Esophagus mucosa (tissue), 1 donor: ENCODE measurements around the gene NEBL. TPM values are rescaled to one million over a fixed set of nuclear protein-coding genes. Genes with fewer than 3 reads are reported as not detected.

Experiments used
- ATAC-seq: fragments of 200-7000 bp; cut with Tn5 transposase; one replicate; pipeline ENCODE4 v1.9.1; 2020
- total RNA-seq: library from RNA; stranded (reverse); gene quantifications from one replicate; pipeline ENCODE4 v1.2.4, GENCODE V29; 2023
- donor health status: DM: yes; HTN: yes; CAD: no.

Gene NEBL
- total RNA-seq, 1 donor from 2014 or later: 30.1 TPM

GRCh38 chr10:20863008-20863407, 34.1 kb downstream of the NEBL start:
- no peak for ATAC-seq

DNA sequence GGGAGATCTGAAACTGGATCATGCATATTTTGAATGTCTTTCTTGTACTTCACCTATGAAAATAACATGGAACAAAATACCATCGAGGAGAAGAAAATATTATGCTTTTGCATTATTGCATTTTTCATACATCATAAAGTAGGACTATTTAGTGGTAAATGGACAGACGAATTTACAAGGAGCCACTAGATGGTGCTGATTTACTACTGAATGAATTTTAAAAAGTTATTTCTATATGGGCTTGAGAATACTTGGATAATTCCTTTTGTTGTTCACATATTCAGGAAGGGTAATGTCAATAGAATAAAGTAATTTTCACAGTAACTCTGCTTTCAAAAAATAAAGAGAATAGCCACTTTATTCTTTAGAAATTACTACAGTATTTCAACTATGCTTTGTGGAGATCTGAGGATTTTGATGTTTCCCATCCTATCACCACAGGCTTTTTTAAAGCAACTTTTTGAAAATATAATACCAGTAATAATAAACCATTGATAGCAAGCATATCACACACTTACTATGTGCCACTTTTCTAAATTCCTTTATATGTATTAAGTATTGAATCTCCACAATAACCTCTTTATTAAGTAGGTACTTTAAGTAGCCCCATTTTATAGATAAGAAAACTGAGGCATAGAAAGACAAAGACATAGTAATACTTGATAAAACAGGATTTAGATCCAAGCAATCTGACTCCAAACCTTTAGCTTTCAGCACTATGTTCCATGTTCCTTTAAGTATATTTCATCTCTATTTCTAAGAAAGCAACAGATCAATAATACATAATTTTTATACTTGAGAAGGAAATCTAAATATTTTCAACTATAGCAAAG, 38.6 kb downstream of the NEBL start:
- ATAC-seq: peak; percentile 42

DNA sequence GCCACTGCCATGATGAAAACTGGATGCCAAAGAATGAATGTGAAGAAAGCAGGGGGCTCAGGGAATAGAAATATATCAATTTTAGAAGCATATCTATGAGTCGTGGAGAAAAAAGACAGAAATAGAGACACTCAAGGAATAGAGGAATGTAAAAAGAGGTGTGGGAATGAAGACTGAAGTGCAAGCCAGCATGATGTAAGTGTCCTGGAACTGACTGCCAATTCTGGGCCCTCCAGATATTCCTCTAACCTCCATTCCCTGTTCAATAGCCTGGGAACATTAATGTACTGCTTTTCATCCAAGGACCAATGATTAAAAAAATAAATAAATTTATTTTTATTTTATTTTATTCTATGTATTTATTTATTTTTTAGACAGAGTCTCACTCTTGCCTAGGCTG, 40.6 kb downstream of the NEBL start:
- ATAC-seq: no peak

- no peak for ATAC-seq
Measured at GRCh38 chr10:20855398-20856038, 41.6 kb downstream of the NEBL start.

GRCh38 chr10:20853276-20853675, 43.8 kb downstream of the NEBL start:
- ATAC-seq: no peak

DNA sequence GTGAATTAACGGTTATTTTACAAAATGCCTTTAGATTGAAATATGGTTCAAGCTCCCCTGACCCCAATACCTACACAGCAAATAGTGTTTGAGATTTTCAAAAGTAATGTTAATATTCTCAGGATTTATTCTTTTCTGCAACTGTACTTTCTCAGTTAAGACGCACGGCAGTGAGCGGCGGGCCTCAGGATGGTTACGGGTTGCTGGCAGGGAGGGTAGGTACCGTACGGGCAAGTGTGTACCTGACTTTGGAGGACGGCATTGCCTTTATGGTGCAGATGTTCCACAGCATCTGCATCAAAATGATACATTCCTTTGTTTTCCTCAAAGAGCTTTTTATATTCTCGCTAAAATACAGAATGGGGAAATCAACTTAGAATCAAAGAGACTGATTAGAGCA, 44.8 kb downstream of the NEBL start:
- ATAC-seq: no peak

- no peak for ATAC-seq
Measured at GRCh38 chr10:20847512-20847911, 49.6 kb downstream of the NEBL start.

- no peak for ATAC-seq
Measured at GRCh38 chr10:20846263-20846662, 50.8 kb downstream of the NEBL start.

GRCh38 chr10:20841419-20841818, 55.7 kb downstream of the NEBL start:
- no peak for ATAC-seq

- no peak for ATAC-seq
Measured at GRCh38 chr10:20839910-20840309, 57.2 kb downstream of the NEBL start.

- no peak for ATAC-seq
Measured at GRCh38 chr10:20839141-20839540, 58.0 kb downstream of the NEBL start.

DNA sequence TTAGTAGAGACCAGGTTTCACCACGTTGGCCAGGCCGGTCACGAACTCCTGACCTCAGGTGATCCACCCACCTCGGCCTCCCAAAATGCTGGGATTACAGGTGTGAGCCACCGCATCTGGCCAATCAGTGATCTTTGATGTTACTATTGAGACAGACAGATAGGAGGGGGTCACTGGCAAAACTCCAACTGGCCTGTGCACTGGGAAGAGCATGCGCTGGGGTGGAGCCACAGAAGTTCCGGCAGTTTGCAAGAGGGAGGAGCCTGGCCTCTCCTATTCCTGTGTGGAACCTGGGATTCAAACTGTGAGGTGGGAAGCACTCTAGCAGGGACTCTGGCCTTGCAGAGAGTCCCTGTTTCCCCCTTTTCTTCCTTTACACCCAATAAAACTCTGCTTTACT, 60.7 kb downstream of the NEBL start:
- ATAC-seq: no peak

DNA sequence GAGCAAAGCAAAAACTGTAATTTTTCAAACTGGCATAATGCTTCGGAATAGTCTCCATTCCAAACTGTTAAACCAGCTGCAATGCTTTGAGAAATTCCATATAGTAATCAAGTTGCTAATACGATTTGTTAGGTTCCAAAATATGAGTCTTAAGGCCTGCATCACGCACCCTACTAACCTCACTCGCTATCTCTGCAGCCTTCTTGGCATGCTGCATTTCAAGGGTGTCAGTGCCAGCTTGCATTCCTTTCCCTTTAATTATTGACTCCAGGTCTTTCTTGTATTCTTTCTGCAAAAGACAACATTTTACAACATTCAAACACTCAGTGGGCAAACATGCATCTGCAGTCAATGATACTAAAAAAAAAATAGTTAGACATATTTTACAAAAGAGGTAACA, 61.8 kb downstream of the NEBL start:
- ATAC-seq: no peak

DNA sequence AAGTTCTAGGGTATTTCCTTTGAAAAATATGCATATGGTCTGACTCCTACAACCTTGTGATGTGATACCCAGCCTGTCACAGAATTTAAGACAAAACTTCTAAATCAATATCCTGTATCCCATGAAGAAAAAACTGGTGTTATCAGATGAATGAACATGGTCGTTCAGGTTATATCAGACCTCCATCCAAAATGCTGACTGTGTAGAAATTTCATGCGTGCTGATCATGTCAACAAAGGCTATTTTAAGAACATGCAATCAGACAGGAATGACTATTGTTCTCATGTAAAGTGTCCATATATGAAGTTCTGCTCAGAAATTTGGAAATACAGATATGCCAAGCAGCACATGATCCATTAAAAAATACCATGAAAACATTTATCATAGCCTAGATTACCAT, 62.3 kb downstream of the NEBL start:
- no peak for ATAC-seq

GRCh38 chr10:20822825-20823224, 74.3 kb downstream of the NEBL start:
- no peak for ATAC-seq

DNA sequence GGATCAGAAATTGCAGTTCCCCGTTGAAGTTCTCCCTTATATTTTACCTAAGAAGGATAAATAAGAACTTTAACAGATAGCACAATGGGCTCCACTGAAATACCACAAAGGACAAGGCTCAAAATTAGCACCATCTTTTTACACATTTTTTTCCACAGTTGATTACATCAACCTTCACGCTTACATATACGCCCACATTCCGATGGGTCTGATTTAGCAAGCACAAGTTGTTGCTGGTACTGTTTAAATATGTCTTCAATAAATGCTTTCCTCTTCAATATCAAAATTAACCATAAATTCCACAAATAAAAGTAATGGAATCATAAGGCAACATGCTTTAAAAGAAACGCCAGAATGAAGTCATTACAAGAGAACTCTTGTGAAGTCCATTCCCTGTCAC, 79.5 kb downstream of the NEBL start:
- ATAC-seq: no peak

- ATAC-seq: no peak
Measured at GRCh38 chr10:20817116-20817515, 80.0 kb downstream of the NEBL start.

DNA sequence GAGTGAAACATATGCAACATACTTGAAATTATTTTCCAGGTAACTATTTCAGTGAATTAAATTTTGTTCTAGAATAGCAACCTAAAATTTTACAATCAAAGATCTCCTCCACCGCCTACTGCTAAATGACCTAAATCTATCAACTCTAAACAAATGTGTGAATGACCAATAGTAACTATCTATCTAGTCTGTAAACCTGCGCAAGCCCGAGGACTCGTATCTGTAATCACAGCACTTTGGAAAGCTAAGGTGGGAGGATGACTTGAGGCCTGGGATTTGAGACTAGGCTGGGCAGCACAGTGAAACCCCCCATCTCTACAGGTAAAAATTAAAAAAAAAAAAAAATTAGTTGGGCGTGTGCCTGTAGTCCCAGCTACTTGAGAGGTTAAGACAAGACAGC, 83.0 kb downstream of the NEBL start:
- ATAC-seq: no peak

GRCh38 chr10:20811131-20811530, 86.0 kb downstream of the NEBL start:
- ATAC-seq: no peak

GRCh38 chr10:20809631-20810030, 87.5 kb downstream of the NEBL start:
- no peak for ATAC-seq

GRCh38 chr10:20806487-20806886, 90.6 kb downstream of the NEBL start:
- ATAC-seq: no peak

GRCh38 chr10:20797290-20797689, 99.8 kb downstream of the NEBL start:
- no peak for ATAC-seq

DNA sequence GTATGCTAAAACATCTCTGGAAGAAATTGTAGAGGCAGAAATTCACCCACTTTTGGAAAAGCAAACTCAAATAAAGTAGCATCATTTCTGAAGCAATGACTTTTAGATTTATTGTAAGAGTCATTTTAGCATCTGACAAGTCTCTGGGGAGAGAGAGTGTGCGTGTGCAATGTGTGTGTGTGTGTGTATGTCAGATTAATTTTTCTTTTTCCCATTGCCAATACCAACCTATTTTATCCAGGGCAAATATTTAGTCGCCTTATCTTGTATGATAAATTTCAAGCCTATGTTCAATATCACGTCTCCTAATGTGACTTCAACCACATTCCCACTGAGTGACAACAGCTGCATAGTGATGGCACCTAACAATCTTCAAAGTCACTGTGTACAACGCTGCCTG, 101.7 kb downstream of the NEBL start:
- ATAC-seq: no peak

DNA sequence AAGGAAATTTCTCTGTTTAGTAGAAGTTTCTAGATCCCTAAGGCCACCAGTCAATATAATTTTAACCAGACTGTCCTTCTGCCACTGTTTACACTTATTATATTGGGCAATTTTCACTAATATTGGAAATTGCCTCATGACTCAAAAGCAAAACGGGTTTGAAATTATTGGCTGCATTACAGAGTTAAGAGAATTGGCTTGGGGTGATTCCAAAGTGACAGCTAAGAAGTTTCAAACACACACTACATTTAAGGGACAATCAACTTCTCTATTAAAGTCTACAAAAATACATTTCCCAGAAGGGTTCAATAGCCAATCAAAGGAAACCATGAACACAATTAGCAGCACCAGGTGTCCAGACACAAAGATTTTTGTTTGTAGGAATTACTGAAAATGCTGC, 111.9 kb downstream of the NEBL start:
- ATAC-seq: no peak
